ENCODE results near the gene ICAM1.

DNA sequence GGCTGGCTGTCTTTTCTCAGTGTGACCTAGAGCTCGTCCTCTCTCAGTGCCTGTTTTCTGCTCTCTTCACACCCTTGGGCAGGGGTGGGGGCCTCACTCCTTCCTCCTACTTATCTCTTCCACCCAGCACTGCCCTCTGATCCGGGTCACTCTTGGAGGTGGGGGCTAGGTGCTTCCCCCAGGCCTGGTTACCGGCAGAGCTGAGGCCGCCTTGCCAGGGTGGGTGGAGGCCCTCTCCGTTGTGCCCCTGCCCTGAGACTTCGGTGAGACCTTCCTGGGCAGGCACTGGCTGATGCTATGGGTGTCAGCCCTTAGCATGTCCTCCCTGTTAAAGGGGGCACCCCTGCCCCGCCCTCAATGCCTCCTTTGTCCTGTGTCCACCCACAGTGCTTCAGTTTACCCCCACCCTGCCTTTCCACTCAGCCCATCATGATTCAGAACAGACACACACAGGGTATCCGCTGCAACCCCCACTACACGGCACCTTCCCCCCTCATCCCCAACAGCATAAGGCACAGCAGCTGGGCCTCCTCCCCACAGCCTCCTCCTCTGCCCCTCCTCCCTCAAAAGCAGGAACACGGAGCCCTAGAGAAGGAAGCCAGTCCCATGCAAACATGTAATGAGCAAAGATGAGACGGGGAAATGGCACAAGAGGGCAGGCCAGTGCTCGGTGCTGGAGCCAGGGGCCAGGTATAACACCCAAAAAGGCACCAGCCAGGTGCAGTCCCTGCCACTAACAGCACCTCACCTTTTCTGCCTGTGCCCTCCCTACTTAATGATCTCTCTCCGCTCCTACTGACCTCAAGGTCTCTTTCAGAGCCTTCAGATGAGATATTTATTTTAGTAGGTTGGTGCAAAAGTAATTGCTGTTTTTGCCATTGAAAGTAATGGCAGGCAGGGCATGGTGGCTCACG is 28.9 kb downstream of the ICAM1 start:
- no peak for TF ChIP-seq POLR2A (IDR thresholded peaks at IDR 0.05)
- TF ChIP-seq, protein P1, sequence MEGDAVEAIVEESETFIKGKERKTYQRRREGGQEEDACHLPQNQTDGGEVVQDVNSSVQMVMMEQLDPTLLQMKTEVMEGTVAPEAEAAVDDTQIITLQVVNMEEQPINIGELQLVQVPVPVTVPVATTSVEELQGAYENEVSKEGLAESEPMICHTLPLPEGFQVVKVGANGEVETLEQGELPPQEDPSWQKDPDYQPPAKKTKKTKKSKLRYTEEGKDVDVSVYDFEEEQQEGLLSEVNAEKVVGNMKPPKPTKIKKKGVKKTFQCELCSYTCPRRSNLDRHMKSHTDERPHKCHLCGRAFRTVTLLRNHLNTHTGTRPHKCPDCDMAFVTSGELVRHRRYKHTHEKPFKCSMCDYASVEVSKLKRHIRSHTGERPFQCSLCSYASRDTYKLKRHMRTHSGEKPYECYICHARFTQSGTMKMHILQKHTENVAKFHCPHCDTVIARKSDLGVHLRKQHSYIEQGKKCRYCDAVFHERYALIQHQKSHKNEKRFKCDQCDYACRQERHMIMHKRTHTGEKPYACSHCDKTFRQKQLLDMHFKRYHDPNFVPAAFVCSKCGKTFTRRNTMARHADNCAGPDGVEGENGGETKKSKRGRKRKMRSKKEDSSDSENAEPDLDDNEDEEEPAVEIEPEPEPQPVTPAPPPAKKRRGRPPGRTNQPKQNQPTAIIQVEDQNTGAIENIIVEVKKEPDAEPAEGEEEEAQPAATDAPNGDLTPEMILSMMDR (IDR thresholded peaks at IDR 0.05 in 4 of 5, conservative IDR thresholded peaks at IDR 0.05 in 1 of 5), result no peak
